ENCODE results near the gene NECAB3.
"Not testable (repeated sequence)": the region's sequence is repeated elsewhere in the genome, so short reads cannot be mapped to it uniquely, and the experiment has no call there.

The NECAB3 gene

GRCh38 chr20:33709905-33710541 is 35.8 kb upstream of the NECAB3 start:
- Histone ChIP-seq H3K9me3 (ENCODE audit: control insufficient read depth in 5 of 5, low read length in 5 of 5) (no peaks in the 10 kb centered on the region), H3K4me1 (ENCODE audit: control insufficient read depth in 5 of 5, insufficient read depth in 5 of 5, low read length in 5 of 5) (no peaks in the 10 kb centered on the region), H3K36me3 (ENCODE audit: control insufficient read depth in 5 of 5, insufficient read depth in 5 of 5, low read length in 5 of 5) (peaks cover 0 to 61% (median 51%) of the 10 kb centered on the region in 5 donors), H3K27me3 (ENCODE audit: control insufficient read depth in 5 of 5, insufficient read depth in 4 of 5, low read length in 5 of 5) (no peaks in the 10 kb centered on the region), H3K27ac (ENCODE audit: low read depth, low read length) (no peak overlapping the region), H3K4me3 (ENCODE audit: low read depth in 1 of 5, low read length in 5 of 5) (no peak overlapping the region), H3K9ac (ENCODE audit: low read length in 5 of 5) (peak overlapping the region in 1 of 5 donors; percentile 20)

- Histone ChIP-seq H3K4me3 (ENCODE audit: low read depth in 1 of 5, low read length in 5 of 5) (no peak overlapping the region), H3K4me1 (ENCODE audit: control insufficient read depth in 5 of 5, insufficient read depth in 5 of 5, low read length in 5 of 5) (no peaks in the 10 kb centered on the region), H3K27ac (ENCODE audit: low read depth, low read length) (no peak overlapping the region), H3K9me3 (ENCODE audit: control insufficient read depth in 5 of 5, low read length in 5 of 5) (no peaks in the 10 kb centered on the region), H3K36me3 (ENCODE audit: control insufficient read depth in 5 of 5, insufficient read depth in 5 of 5, low read length in 5 of 5) (peaks cover 0 to 58% (median 46%) of the 10 kb centered on the region in 5 donors), H3K27me3 (ENCODE audit: control insufficient read depth in 5 of 5, insufficient read depth in 4 of 5, low read length in 5 of 5) (no peaks in the 10 kb centered on the region), H3K9ac (ENCODE audit: low read length in 5 of 5) (no peak overlapping the region)
Observed at GRCh38 chr20:33709398-33709797, 35.2 kb upstream of the NECAB3 start.

GRCh38 chr20:33707668-33708067 is 33.4 kb upstream of the NECAB3 start:
- Histone ChIP-seq H3K27ac (ENCODE audit: low read depth, low read length) (no peak overlapping the region), H3K4me3 (ENCODE audit: low read depth in 1 of 5, low read length in 5 of 5) (no peak overlapping the region), H3K36me3 (ENCODE audit: control insufficient read depth in 5 of 5, insufficient read depth in 5 of 5, low read length in 5 of 5) (peaks cover 0 to 51% (median 30%) of the 10 kb centered on the region in 5 donors), H3K9me3 (ENCODE audit: control insufficient read depth in 5 of 5, low read length in 5 of 5) (no peaks in the 10 kb centered on the region), H3K4me1 (ENCODE audit: control insufficient read depth in 5 of 5, insufficient read depth in 5 of 5, low read length in 5 of 5) (no peaks in the 10 kb centered on the region), H3K27me3 (ENCODE audit: control insufficient read depth in 5 of 5, insufficient read depth in 4 of 5, low read length in 5 of 5) (no peaks in the 10 kb centered on the region), H3K9ac (ENCODE audit: low read length in 5 of 5) (no peak overlapping the region)

GRCh38 chr20:33704197-33704924 is 30.1 kb upstream of the NECAB3 start:
- Histone ChIP-seq H3K9me3 (ENCODE audit: control insufficient read depth in 5 of 5, low read length in 5 of 5) (no peaks in the 10 kb centered on the region), H3K36me3 (ENCODE audit: control insufficient read depth in 5 of 5, insufficient read depth in 5 of 5, low read length in 5 of 5) (peaks cover 0 to 30% (median 12%) of the 10 kb centered on the region in 5 donors), H3K27ac (ENCODE audit: low read depth, low read length) (no peak overlapping the region), H3K9ac (ENCODE audit: low read length in 5 of 5) (no peak overlapping the region), H3K4me3 (ENCODE audit: low read depth in 1 of 5, low read length in 5 of 5) (no peak overlapping the region), H3K27me3 (ENCODE audit: control insufficient read depth in 5 of 5, insufficient read depth in 4 of 5, low read length in 5 of 5) (no peaks in the 10 kb centered on the region), H3K4me1 (ENCODE audit: control insufficient read depth in 5 of 5, insufficient read depth in 5 of 5, low read length in 5 of 5) (no peaks in the 10 kb centered on the region)

- H3K36me3 ChIP-seq (ENCODE audit: control insufficient read depth in 5 of 5, insufficient read depth in 5 of 5, low read length in 5 of 5), result peaks cover 0 to 30% (median 12%) of the 10 kb centered on the region in 5 donors
- H3K4me1 ChIP-seq (ENCODE audit: control insufficient read depth in 5 of 5, insufficient read depth in 5 of 5, low read length in 5 of 5), result no peaks in the 10 kb centered on the region
- H3K27ac ChIP-seq (ENCODE audit: low read depth, low read length), result no peak overlapping the region
- no peak overlapping the region for H3K9ac ChIP-seq (ENCODE audit: low read length in 5 of 5)
- H3K9me3 ChIP-seq (ENCODE audit: control insufficient read depth in 5 of 5, low read length in 5 of 5), result no peaks in the 10 kb centered on the region
- H3K27me3 ChIP-seq (ENCODE audit: control insufficient read depth in 5 of 5, insufficient read depth in 4 of 5, low read length in 5 of 5), result no peaks in the 10 kb centered on the region
- H3K4me3 ChIP-seq (ENCODE audit: low read depth in 1 of 5, low read length in 5 of 5), result no peak overlapping the region
Observed at GRCh38 chr20:33703498-33704137, 29.4 kb upstream of the NECAB3 start.

GRCh38 chr20:33702861-33703260 is 28.6 kb upstream of the NECAB3 start:
- H3K9ac ChIP-seq (ENCODE audit: low read length in 5 of 5), result no peak overlapping the region
- H3K27ac ChIP-seq (ENCODE audit: low read depth, low read length), result no peak overlapping the region
- no peaks in the 10 kb centered on the region for H3K9me3 ChIP-seq (ENCODE audit: control insufficient read depth in 5 of 5, low read length in 5 of 5)

GRCh38 chr20:33701629-33702450 is 27.6 kb upstream of the NECAB3 start:
- Histone ChIP-seq H3K9ac (ENCODE audit: low read length in 5 of 5) (no peak overlapping the region), H3K4me1 (ENCODE audit: control insufficient read depth in 5 of 5, insufficient read depth in 5 of 5, low read length in 5 of 5) (peaks cover 0 to 6% (median 0%) of the 10 kb centered on the region in 5 donors), H3K27me3 (ENCODE audit: control insufficient read depth in 5 of 5, insufficient read depth in 4 of 5, low read length in 5 of 5) (no peaks in the 10 kb centered on the region), H3K27ac (ENCODE audit: low read depth, low read length) (no peak overlapping the region), H3K36me3 (ENCODE audit: control insufficient read depth in 5 of 5, insufficient read depth in 5 of 5, low read length in 5 of 5) (peaks cover 0 to 20% (median 3%) of the 10 kb centered on the region in 5 donors), H3K4me3 (ENCODE audit: low read depth in 1 of 5, low read length in 5 of 5) (no peak overlapping the region), H3K9me3 (ENCODE audit: control insufficient read depth in 5 of 5, low read length in 5 of 5) (no peaks in the 10 kb centered on the region)

More at GRCh38 chr20:33702861-33703260, 28.6 kb upstream of the NECAB3 start:
- H3K27me3 ChIP-seq (ENCODE audit: control insufficient read depth in 5 of 5, insufficient read depth in 4 of 5, low read length in 5 of 5), result no peaks in the 10 kb centered on the region
- peaks cover 0 to 30% (median 12%) of the 10 kb centered on the region in 5 donors for H3K36me3 ChIP-seq (ENCODE audit: control insufficient read depth in 5 of 5, insufficient read depth in 5 of 5, low read length in 5 of 5)
- H3K4me1 ChIP-seq (ENCODE audit: control insufficient read depth in 5 of 5, insufficient read depth in 5 of 5, low read length in 5 of 5), result no peaks in the 10 kb centered on the region
- H3K4me3 ChIP-seq (ENCODE audit: low read depth in 1 of 5, low read length in 5 of 5), result no peak overlapping the region

GRCh38 chr20:33700696-33701441 is 26.6 kb upstream of the NECAB3 start:
- H3K9ac ChIP-seq (ENCODE audit: low read length in 5 of 5); H3K27me3 ChIP-seq (ENCODE audit: control insufficient read depth in 5 of 5, insufficient read depth in 4 of 5, low read length in 5 of 5); H3K4me3 ChIP-seq (ENCODE audit: low read depth in 1 of 5, low read length in 5 of 5); H3K27ac ChIP-seq (ENCODE audit: low read depth, low read length); H3K4me1 ChIP-seq (ENCODE audit: control insufficient read depth in 5 of 5, insufficient read depth in 5 of 5, low read length in 5 of 5); H3K9me3 ChIP-seq (ENCODE audit: control insufficient read depth in 5 of 5, low read length in 5 of 5): not testable (repeated sequence)
- peaks cover 0 to 13% (median 0%) of the 10 kb centered on the region in 5 donors for H3K36me3 ChIP-seq (ENCODE audit: control insufficient read depth in 5 of 5, insufficient read depth in 5 of 5, low read length in 5 of 5)

GRCh38 chr20:33698966-33699365 is 24.7 kb upstream of the NECAB3 start:
- H3K36me3 ChIP-seq (ENCODE audit: control insufficient read depth in 5 of 5, insufficient read depth in 5 of 5, low read length in 5 of 5); H3K27ac ChIP-seq (ENCODE audit: low read depth, low read length): not testable (repeated sequence)

More at GRCh38 chr20:33698966-33699365, 24.7 kb upstream of the NECAB3 start:
- H3K4me1 ChIP-seq (ENCODE audit: control insufficient read depth in 5 of 5, insufficient read depth in 5 of 5, low read length in 5 of 5), result peaks cover 0 to 16% (median 5%) of the 10 kb centered on the region in 5 donors
- not testable (repeated sequence) for H3K9me3 ChIP-seq (ENCODE audit: control insufficient read depth in 5 of 5, low read length in 5 of 5); H3K9ac ChIP-seq (ENCODE audit: low read length in 5 of 5); H3K27me3 ChIP-seq (ENCODE audit: control insufficient read depth in 5 of 5, insufficient read depth in 4 of 5, low read length in 5 of 5); H3K4me3 ChIP-seq (ENCODE audit: low read depth in 1 of 5, low read length in 5 of 5)

All from subcutaneous abdominal adipose tissue (tissue), 5 donors.